ENCODE measurements around the gene IL4I1.

Gene IL4I1

DNA sequence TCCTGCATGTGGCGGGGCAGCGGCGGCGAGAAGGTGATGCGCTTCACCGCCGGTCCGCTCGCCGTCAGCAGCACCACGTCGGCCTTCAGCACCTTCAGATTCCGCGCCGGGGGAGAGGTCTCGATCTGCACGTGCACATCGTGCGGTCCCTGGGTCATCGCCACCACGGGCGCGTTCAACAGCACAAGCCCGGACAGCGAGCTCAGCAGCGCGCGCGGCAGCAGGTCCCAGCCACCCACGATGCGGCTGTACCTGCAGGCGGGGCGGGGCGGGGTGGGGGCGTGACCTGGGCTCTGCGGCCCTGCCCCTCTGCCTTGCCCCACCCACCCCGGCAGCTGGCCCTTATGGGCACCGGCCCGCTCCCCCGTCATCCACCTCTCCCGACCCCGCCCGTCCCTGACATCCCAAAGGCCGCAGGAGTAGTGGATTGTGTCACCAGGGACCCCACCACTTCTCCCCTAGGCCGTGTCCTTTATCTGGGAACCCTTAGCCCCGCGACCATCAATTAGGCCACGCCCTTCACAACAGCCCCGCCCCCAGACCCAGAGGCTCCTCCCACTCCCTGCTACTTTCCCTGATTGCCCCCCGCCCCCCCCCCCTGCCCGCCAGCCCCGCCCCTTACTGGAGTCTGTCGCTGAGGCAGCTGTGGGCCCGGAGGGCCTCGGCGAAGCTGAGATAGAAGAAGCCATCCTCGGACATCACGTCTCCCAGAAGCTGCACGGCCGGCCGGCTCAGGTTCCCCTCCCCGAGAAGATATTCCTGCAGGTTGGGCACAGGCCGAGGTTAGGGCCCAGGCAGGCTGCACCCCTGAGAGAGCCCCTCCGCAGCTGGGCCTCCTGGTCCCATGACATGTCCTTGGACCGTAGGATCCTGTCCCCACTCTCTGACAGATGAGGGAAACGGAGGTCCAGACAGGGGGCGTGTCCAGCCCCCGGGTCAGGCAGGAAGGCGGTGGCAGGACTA, 6.1 kb downstream of the IL4I1 start:
- TF ChIP-seq CTCF (IDR thresholded peaks at IDR 0.05; ENCODE audit: extremely low read depth, missing control alignments) = no peak
- peak; percentile 91 for DNase-seq (ENCODE audit: low spot score)

- peak; percentile 82 for DNase-seq (ENCODE audit: low spot score)
- peak; percentile 77 for TF ChIP-seq CTCF (IDR thresholded peaks at IDR 0.05; ENCODE audit: extremely low read depth, missing control alignments)
Measured at GRCh38 chr19:49889687-49890348, 6.9 kb downstream of the IL4I1 start.

DNA sequence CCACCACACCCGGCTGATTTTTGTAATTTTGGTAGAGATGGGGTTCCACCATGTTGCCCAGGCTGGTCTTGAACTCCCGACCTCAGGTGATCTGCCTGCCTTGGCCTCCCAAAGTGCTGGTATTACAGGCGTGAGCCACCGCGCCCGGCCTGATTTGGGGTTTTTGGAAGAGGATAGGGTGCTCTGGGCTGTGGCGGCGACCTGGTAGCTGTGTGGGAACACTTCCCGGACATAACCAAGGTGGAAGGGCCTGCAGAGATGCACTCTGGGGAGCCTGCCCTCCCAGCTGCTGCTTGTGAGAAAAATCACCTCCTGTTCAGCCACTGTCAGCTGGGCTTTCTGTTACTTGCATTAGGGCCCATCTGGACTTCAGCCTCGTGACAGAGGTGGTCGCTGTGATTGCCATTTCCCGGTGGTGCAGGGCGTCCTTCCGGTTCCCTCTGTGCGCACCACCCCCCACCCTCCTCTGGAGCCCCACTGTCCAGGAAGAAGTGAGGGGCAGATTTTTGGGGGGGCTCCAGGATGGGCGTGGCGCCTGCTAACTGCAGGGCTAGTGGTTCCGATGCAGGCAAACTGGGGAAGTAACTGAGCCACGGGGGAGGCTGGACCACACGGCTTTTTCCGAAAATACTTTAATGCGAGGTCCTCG, 7.5 kb downstream of the IL4I1 start:
- no peak for TF ChIP-seq CTCF (IDR thresholded peaks at IDR 0.05; ENCODE audit: extremely low read depth, missing control alignments)
- no peak for DNase-seq (ENCODE audit: low spot score)

DNA sequence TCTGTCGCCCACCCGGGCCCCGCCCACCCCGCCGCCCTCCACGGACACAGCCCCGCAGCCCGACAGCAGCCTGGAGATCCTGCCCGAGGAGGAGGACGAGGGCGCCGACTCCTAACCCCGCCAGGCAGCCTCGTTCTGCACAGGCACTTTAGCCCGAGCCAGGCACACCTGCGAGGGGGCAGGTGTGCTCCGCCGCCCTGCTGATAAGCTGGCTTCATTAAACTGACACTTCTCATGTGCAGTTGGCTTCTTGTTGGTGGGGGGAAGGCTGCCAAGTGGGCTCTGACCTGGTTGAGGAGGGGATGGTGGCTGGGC, 8.2 kb downstream of the IL4I1 start:
- DNase-seq (ENCODE audit: low spot score) = no peak
- TF ChIP-seq CTCF (IDR thresholded peaks at IDR 0.05; ENCODE audit: extremely low read depth, missing control alignments) = no peak

GRCh38 chr19:49887665-49888509, 8.8 kb downstream of the IL4I1 start:
- no peak for DNase-seq (ENCODE audit: low spot score)
- no peak for TF ChIP-seq CTCF (IDR thresholded peaks at IDR 0.05; ENCODE audit: extremely low read depth, missing control alignments)

DNA sequence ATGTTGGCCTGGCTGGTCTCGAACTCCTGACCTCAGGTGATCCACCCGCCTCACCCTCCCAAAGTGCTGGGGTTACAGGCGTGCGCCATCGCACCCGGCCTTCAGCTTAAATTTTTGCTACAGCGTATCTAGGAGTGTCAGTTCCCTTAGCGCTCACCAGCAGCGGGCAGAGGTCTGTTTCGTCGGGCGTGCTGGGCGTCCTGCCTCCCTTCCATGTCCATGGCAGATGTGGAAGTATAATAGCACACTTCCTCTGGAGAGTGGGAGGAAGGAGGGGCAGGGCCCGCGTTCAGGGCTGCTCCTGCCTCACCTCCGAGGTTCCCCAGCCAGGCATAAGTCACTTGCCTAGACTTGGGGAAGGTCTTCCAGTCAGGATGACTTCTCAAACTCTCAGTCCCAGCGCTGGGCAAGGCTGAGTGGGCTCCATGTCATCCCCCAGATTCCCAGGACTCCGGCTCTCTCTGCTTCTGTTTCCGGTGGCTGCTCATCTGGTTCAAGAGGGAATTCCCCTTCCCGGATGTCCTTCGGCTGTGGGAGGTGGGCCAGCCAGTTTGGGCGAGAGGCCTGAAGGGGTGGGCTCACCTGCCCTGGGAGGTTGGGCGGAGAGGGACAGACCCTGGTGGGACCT, 9.5 kb downstream of the IL4I1 start:
- DNase-seq (ENCODE audit: low spot score) = no peak
- TF ChIP-seq CTCF (IDR thresholded peaks at IDR 0.05; ENCODE audit: extremely low read depth, missing control alignments) = no peak
